K562 (cell line): ENCODE measurements around the gene TIMP4. TPM values are rescaled to one million over a fixed set of nuclear protein-coding genes. Genes with fewer than 3 reads are reported as not detected.

Source experiments
- CC2D1A ChIP-seq: fragments of 450-650 bp; IDR thresholded peaks from 2 replicates; pipeline ENCODE4 v1.6.1; 2017; ENCODE audit warnings: mild to moderate bottlenecking
- CXXC5 ChIP-seq: fragments of 250-450 bp; sonication (Bioruptor Pico); IDR thresholded peaks from 2 replicates; pipeline ENCODE4 v1.8.0; 2022; ENCODE audit warnings: inconsistent platforms, mild to moderate bottlenecking, moderate library complexity
- HCFC1 ChIP-seq: IDR thresholded peaks from 2 replicates; pipeline ENCODE4 v1.6.1; 2012; ENCODE audit warnings: low read depth, low read length, improper control_type of control experiment
- KDM2B ChIP-seq: fragments of 250-450 bp; sonication (Bioruptor Pico); IDR thresholded peaks from 2 replicates; pipeline ENCODE4 v1.8.0; 2021; ENCODE audit warnings: mild to moderate bottlenecking, moderate library complexity
- PRMT5 ChIP-seq: sonication (generic); formaldehyde crosslinking; IDR thresholded peaks from 2 replicates; pipeline ENCODE4 v1.5.0; 2020; ENCODE audit warnings: missing genetic modification reagents
- RBM39 ChIP-seq: fragments of 200-400 bp; formaldehyde crosslinking; optimal IDR thresholded peaks from 2 replicates; pipeline ENCODE3; 2018; ENCODE audit warnings: low read depth, low read length
- ZBTB7A ChIP-seq: IDR thresholded peaks from 2 replicates; pipeline ENCODE4 v1.6.1; 2011; ENCODE audit warnings: low read depth, mild to moderate bottlenecking, low read length, moderate library complexity, borderline replicate concordance; ENCODE audit not compliant: control insufficient read depth
- ZNF57 ChIP-seq: fragments of 450-650 bp; formaldehyde crosslinking; IDR thresholded peaks from 2 replicates; pipeline ENCODE4 v1.4.0; 2020; ENCODE audit warnings: mild to moderate bottlenecking, moderate library complexity
- ZNF79 ChIP-seq: fragments of 250-450 bp; sonication (Bioruptor Pico); IDR thresholded peaks from 2 replicates; pipeline ENCODE4 v1.4.0; 2020; ENCODE audit warnings: low read depth, mild to moderate bottlenecking, moderate library complexity
- polyA plus RNA-seq, 8 experiments: library from polyadenylated mRNA; depleted of rRNA in 4 of 8; stranded (reverse) in 5 of 8; unstranded in 3 of 8; fragments of >200 nt; fragmentation: Nextera tagmentation in 2 of 8; fragmentation: Illumina TruSeq in 1 of 8; extraction: Ambion mirVana in 2 of 8; extraction: Trizol in 1 of 8; gene quantifications; 2 replicates each; pipeline versions ENCODE4 v1.2.1 to v1.2.3, GENCODE V29; 2011 to 2014; ENCODE audit warnings: inconsistent platforms in 1 of 8, missing spikeins in 1 of 8
- total RNA-seq, 7 experiments: library from RNA; depleted of rRNA in 6 of 7; stranded (reverse); fragments of >200 nt in 6 of 7; fragmentation: Illumina TruSeq in 2 of 7; extraction: Trizol in 2 of 7; gene quantifications; 2 replicates each; pipeline versions ENCODE4 v1.2.1 to v1.2.3, GENCODE V29; 2011 to 2021; ENCODE audit warnings: low replicate concordance in 1 of 7
- TF ChIP-seq, protein P1 (sequence below): fragments of 450-650 bp; IDR thresholded peaks from 2 replicates; pipeline ENCODE4 v1.6.1; 2016; ENCODE audit warnings: low read depth

TIMP4 gene
- total and polyA plus RNA-seq, 9 of the 15 experiments (the other 6 are each of a cell fraction or from before 2014, with no cell fraction given), result 0.03 to 0.07 TPM; not detected in 7

DNA sequence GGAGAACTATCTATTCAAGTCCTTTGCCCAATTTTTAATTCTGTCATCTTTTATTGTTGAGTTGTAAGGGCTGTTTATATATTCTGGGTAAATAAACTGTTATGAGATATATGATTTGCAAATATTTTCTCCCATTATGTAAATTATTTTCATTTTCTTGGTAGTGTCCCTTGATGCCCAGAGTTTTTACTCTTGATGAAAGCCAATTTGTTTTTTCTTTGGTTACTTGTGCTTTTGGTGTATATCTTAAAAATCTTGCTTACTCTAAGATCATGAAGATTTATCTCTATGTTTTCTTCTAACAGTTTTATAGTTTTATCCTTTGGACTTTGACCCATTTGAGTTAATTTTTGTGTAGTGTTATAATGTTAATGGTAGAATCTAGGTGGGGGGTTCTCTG, 44.5 kb downstream of the TIMP4 start (continued):
- TF ChIP-seq, protein P1, sequence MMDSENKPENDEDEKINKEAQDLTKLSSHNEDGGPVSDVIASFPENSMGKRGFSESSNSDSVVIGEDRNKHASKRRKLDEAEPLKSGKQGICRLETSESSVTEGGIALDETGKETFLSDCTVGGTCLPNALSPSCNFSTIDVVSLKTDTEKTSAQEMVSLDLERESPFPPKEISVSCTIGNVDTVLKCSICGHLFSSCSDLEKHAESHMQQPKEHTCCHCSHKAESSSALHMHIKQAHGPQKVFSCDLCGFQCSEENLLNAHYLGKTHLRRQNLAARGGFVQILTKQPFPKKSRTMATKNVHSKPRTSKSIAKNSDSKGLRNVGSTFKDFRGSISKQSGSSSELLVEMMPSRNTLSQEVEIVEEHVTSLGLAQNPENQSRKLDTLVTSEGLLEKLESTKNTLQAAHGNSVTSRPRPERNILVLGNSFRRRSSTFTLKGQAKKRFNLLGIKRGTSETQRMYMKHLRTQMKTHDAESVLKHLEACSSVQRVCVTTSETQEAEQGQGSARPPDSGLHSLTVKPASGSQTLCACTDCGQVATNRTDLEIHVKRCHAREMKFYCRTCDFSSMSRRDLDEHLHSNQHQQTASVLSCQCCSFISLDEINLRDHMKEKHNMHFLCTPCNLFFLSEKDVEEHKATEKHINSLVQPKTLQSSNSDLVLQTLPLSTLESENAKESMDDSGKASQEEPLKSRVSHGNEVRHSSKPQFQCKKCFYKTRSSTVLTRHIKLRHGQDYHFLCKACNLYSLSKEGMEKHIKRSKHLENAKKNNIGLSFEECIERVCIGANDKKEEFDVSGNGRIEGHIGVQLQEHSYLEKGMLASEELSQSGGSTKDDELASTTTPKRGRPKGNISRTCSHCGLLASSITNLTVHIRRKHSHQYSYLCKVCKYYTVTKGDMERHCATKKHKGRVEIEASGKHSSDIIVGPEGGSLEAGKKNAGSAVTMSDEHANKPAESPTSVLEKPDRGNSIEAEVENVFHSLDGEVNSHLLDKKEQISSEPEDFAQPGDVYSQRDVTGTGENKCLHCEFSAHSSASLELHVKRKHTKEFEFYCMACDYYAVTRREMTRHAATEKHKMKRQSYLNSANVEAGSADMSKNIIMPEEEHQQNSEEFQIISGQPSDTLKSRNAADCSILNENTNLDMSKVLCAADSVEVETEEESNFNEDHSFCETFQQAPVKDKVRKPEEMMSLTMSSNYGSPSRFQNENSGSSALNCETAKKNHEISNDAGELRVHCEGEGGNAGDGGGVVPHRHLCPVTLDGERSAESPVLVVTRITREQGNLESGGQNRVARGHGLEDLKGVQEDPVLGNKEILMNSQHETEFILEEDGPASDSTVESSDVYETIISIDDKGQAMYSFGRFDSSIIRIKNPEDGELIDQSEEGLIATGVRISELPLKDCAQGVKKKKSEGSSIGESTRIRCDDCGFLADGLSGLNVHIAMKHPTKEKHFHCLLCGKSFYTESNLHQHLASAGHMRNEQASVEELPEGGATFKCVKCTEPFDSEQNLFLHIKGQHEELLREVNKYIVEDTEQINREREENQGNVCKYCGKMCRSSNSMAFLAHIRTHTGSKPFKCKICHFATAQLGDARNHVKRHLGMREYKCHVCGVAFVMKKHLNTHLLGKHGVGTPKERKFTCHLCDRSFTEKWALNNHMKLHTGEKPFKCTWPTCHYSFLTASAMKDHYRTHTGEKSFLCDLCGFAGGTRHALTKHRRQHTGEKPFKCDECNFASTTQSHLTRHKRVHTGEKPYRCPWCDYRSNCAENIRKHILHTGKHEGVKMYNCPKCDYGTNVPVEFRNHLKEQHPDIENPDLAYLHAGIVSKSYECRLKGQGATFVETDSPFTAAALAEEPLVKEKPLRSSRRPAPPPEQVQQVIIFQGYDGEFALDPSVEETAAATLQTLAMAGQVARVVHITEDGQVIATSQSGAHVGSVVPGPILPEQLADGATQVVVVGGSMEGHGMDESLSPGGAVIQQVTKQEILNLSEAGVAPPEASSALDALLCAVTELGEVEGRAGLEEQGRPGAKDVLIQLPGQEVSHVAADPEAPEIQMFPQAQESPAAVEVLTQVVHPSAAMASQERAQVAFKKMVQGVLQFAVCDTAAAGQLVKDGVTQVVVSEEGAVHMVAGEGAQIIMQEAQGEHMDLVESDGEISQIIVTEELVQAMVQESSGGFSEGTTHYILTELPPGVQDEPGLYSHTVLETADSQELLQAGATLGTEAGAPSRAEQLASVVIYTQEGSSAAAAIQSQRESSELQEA, result no peak
- TF ChIP-seq ZBTB7A (no peak), CC2D1A (no peak), ZNF79 (CRISPR knock-in tag) (no peak), HCFC1 (no peak), ZNF57 (CRISPR knock-in tag) (no peak), KDM2B (CRISPR knock-in tag) (no peak), PRMT5 (CRISPR knock-in tag) (no peak), CXXC5 (CRISPR knock-in tag) (no peak), RBM39 (no peak)
